GM12891 (cell line): Measurements from ENCODE around the gene MPV17L.

ENCODE experiments used
- POLR2A ChIP-seq: IDR thresholded peaks from 2 replicates; pipeline ENCODE4 v1.6.1; 2011; ENCODE audit warnings: low read depth, low read length, control low read depth
- POLR2AphosphoS5 ChIP-seq: IDR thresholded peaks from 2 replicates; pipeline ENCODE4 v1.6.1; 2011; ENCODE audit warnings: low read depth, low read length, control low read depth

GRCh38 chr16:15401972-15402371 lies 6.4 kb downstream of the MPV17L start:
- TF ChIP-seq POLR2A (no peak), POLR2AphosphoS5 (no peak)
